WI38 (cell line): ENCODE data around the gene ZSWIM7.
"Not testable (repeated sequence)": the region's sequence is repeated elsewhere in the genome, so short reads cannot be mapped to it uniquely, and the experiment has no call there.

Source experiments
- H3K4me3 ChIP-seq: 2 replicates; pipeline ENCODE4 v1.5.1; 2011; ENCODE audit warnings: low read depth, mild to moderate bottlenecking, control low read depth, low read length
- TF ChIP-seq, protein P1 (sequence below): IDR thresholded peaks from 2 replicates; pipeline ENCODE4 v1.5.1; 2012; ENCODE audit warnings: low read depth, mild to moderate bottlenecking, control low read depth, low read length

ZSWIM7 gene

DNA sequence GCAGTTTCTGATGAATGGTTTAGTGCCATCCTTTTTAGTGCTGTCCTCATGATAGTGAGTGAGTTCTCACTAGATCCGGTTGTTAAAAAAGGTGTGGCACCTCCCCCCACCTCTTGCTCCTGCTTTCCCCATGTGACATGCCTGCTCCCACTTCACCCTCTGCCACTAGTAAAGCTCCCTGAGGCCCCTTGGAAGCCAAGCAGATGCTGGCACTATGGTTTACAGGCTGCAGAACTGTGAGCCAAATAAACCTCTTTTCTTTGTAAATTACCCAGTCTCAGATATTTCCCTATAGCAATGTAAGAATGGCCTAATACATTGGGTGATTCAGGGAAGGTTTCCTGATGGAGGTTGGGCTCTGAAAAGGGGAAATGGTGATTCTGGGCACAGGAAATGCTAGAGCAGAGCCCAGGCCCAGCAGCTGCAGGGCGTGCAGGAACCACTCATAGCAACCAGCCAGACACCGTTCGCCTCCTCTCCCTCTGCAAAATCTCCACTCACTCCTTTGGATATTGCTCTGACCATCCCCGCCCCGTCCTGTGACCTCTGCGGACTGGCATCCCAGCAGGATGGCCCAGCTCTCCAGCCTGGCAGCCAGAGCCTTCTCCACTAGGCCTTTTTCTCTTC lies 57.2 kb downstream of the ZSWIM7 start:
- TF ChIP-seq, protein P1, sequence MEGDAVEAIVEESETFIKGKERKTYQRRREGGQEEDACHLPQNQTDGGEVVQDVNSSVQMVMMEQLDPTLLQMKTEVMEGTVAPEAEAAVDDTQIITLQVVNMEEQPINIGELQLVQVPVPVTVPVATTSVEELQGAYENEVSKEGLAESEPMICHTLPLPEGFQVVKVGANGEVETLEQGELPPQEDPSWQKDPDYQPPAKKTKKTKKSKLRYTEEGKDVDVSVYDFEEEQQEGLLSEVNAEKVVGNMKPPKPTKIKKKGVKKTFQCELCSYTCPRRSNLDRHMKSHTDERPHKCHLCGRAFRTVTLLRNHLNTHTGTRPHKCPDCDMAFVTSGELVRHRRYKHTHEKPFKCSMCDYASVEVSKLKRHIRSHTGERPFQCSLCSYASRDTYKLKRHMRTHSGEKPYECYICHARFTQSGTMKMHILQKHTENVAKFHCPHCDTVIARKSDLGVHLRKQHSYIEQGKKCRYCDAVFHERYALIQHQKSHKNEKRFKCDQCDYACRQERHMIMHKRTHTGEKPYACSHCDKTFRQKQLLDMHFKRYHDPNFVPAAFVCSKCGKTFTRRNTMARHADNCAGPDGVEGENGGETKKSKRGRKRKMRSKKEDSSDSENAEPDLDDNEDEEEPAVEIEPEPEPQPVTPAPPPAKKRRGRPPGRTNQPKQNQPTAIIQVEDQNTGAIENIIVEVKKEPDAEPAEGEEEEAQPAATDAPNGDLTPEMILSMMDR: no peak
- H3K4me3 ChIP-seq: no peak overlapping the region

DNA sequence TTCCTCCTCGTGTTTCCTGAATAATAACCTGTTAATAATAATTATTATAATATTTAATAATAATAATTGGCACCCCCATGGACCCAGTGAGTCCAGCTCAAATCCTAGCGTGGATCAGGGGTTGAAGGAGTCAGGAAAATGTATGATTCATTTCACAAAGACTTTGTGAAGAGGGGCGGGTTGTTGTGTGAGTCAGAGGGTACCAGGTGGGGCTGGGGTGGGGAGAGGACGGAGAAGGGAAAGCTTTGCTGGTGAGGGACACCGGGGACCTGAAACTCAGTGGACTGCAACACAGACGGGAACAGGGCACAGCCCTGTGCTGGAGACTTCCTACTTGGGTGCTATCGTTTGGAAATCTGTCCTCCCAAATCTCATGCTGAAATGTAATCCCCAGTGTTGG lies 57.7 kb downstream of the ZSWIM7 start:
- H3K4me3 ChIP-seq: no peak overlapping the region
- TF ChIP-seq, protein P1: no peak

DNA sequence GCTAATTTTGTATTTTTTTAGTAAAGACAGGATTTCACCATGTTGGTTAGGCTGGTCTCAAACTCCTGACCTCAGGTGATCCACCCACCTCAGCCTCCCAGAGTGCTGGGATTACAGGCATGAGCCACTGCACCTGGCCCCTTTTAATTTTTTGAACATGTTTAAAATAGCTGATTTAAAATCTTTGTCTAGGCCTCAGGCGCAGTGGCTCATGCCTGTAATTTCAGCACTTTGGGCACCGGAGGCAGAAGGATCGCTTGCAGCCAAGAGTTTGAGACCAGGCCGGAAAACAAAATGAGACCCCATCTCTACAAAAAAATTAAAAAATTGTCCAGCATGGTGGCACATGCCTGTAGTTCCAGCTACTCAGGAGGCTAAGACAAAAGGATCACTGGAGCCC lies 63.0 kb downstream of the ZSWIM7 start:
- H3K4me3 ChIP-seq: not testable (repeated sequence)

DNA sequence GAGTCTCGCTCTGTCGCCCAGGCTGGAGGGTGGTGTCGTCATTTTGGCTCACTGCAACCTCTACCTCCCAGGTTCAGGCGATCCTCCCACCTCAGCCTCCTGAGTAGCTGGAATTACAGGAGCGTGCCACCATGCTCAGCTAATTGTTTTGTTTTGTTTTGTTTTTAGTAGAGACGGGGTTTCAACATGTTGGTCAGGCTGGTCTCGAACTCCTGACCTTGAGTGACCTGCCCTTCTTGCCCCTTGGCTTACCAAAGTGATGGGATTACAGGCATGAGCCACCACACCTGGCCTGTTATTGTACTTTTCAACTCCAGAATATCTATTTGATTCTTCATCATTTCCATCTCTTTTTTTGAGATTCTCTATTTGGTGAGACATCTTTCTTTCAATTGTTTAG lies 63.6 kb downstream of the ZSWIM7 start:
- no peak overlapping the region for H3K4me3 ChIP-seq
- TF ChIP-seq, protein P1: no peak

DNA sequence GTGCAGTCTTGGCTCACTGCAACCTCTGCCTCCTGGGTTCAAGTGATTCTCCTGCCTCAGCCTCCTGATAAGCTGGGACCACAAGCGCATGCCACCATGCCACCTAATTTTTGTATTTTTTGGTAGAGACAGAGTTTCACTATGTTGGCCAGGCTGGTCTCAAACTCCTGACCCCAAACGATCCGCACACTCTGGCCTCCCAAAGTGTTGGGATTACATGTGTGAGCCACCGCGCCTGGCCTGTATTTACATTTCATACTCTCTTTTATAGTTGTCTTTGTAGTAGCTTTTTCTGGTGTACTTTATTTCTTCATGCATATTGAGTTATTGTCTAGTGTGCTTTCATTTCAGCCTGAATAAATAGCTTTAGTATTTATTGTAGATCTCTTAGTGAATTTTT lies 64.6 kb downstream of the ZSWIM7 start:
- TF ChIP-seq, protein P1: no peak
- H3K4me3 ChIP-seq: no peak overlapping the region

DNA sequence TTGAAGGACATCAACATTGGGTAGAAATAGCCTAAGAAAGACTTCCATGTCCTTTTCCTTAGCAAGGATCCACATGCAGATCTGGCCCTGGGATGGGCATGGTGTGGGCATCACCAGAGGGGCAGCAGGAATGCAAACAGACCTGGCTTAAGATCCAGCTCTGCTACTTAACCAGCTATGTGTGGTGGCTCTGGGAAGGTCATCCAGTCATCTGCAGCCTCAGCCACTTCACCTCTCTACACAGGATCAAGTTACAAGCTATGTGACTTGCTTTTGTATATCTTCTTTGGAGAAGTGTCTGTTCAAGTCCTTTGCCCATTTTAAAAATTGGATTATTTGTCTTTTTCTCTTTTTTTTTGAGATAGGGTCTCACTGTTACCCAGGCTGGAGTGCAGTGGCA lies 68.1 kb downstream of the ZSWIM7 start:
- no peak overlapping the region for H3K4me3 ChIP-seq
- TF ChIP-seq, protein P1: no peak

DNA sequence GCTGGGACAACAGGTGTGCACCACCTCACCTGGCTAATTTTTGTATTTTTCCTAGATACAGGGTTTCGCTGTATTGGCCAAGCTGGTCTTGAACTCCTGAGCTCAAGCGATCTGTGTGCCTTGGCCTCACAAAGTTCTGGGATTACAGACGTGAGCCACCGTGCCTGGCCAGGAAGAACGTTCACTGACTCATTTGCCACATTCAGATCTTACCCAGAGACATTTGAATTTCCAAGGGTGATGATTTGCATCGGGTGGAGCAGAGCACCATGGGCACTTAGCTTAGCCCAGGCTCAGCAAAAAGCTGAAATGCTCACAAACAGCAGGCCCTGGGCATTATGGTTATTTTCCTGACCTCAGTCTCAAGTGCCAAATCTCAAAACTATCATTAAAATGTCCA lies 69.1 kb downstream of the ZSWIM7 start:
- TF ChIP-seq, protein P1: no peak
- no peak overlapping the region for H3K4me3 ChIP-seq

DNA sequence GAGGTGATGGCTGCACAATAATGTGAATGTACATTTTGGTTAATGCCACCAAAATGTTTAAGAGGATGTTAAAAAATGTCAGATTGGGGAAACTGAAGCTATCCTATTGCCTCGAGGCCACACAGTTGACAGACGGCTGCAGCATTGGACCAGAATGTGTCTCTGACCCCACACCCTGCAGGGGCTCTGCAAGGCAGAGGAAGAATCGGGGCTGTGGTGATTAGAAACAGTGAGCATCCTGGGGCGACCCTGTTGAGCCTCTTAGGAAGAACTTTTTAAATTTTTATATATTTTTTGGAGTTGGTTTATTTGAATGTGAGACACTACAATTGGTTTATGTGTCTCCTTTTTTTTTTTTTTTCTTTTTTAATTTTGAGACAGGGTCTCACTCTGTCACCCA lies 69.6 kb downstream of the ZSWIM7 start:
- TF ChIP-seq, protein P1: no peak
- H3K4me3 ChIP-seq: no peak overlapping the region
